ENCODE results near the gene DLG2. TPM values are rescaled to one million over a fixed set of nuclear protein-coding genes. Genes with fewer than 3 reads are reported as not detected.
"Not testable (repeated sequence)": the region's sequence is repeated elsewhere in the genome, so short reads cannot be mapped to it uniquely, and the experiment has no call there.

DLG2 gene
- total and polyA plus RNA-seq, 9 donors = 2.5 to 20.7 (median 12.0) TPM

- H3K27me3 ChIP-seq; H3K4me1 ChIP-seq (ENCODE audit: insufficient read depth); H3K4me3 ChIP-seq; H3K9me3 ChIP-seq; intact Hi-C loops (cut with DNase I); H3K36me3 ChIP-seq; H3K27ac ChIP-seq; DNase-seq: not testable (repeated sequence)
- WGBS, 3 donors = 94 to 98% (median 96%) methylated on average over 3 of the region's 3 CpGs
Measured at GRCh38 chr11:85606237-85606636, 20.9 kb downstream of the DLG2 start.

GRCh38 chr11:85603220-85603619, 23.9 kb downstream of the DLG2 start:
- no peak overlapping the region for H3K27ac ChIP-seq

GRCh38 chr11:85602526-85603213, 24.5 kb downstream of the DLG2 start:
- DNase-seq = no peak
- intact Hi-C loops (cut with DNase I) = no loop called here
- Histone ChIP-seq H3K27me3 (no peaks in the 10 kb centered on the region), H3K27ac (no peak overlapping the region), H3K9me3 (no peaks in the 10 kb centered on the region), H3K4me3 (no peak overlapping the region), H3K36me3 (no peaks in the 10 kb centered on the region), H3K4me1 (ENCODE audit: insufficient read depth) (no peaks in the 10 kb centered on the region)
- WGBS, 3 donors = 98 to 100% (median 99%) methylated on average over 2 of the region's 2 CpGs
- no peak for TF ChIP-seq CTCF (IDR thresholded peaks at IDR 0.05)
- TF ChIP-seq POLR2A (IDR thresholded peaks at IDR 0.05) = no peak
- no peak for TF ChIP-seq EP300 (IDR thresholded peaks at IDR 0.05)

More at GRCh38 chr11:85603220-85603619, 23.9 kb downstream of the DLG2 start:
- no peaks in the 10 kb centered on the region for H3K4me1 ChIP-seq (ENCODE audit: insufficient read depth)
- H3K4me3 ChIP-seq = no peak overlapping the region
- 93 to 95% (median 94%) methylated on average over 4 of the region's 4 CpGs for WGBS, 3 donors
- H3K36me3 ChIP-seq = no peaks in the 10 kb centered on the region
- no peak for DNase-seq
- intact Hi-C loops (cut with DNase I) = no loop called here
- H3K9me3 ChIP-seq = no peaks in the 10 kb centered on the region
- H3K27me3 ChIP-seq = no peaks in the 10 kb centered on the region
- no peak for TF ChIP-seq CTCF (IDR thresholded peaks at IDR 0.05)

GRCh38 chr11:85599083-85599482, 28.1 kb downstream of the DLG2 start:
- TF ChIP-seq CTCF (IDR thresholded peaks at IDR 0.05) = no peak
- TF ChIP-seq EP300 (IDR thresholded peaks at IDR 0.05) = no peak
- TF ChIP-seq POLR2A (IDR thresholded peaks at IDR 0.05) = no peak
- no peaks in the 10 kb centered on the region for H3K4me1 ChIP-seq (ENCODE audit: insufficient read depth)
- no peaks in the 10 kb centered on the region for H3K9me3 ChIP-seq
- intact Hi-C loops (cut with DNase I) = no loop called here
- H3K27ac ChIP-seq = no peak overlapping the region
- DNase-seq = no peak
- no peaks in the 10 kb centered on the region for H3K36me3 ChIP-seq
- 70 to 73% (median 71%) methylated on average over 5 of the region's 5 CpGs for WGBS, 3 donors
- H3K4me3 ChIP-seq = no peak overlapping the region
- H3K27me3 ChIP-seq = no peaks in the 10 kb centered on the region

- no peaks in the 10 kb centered on the region for H3K4me1 ChIP-seq (ENCODE audit: insufficient read depth)
- 73 to 74% (median 74%) methylated on average over 2 of the region's 2 CpGs for WGBS, 3 donors
- no peak for DNase-seq
- TF ChIP-seq EP300 (IDR thresholded peaks at IDR 0.05) (no peak), CTCF (IDR thresholded peaks at IDR 0.05) (no peak), POLR2A (IDR thresholded peaks at IDR 0.05) (no peak)
- no peak overlapping the region for H3K4me3 ChIP-seq
- no peak overlapping the region for H3K27ac ChIP-seq
- H3K9me3 ChIP-seq = no peaks in the 10 kb centered on the region
- H3K36me3 ChIP-seq = no peaks in the 10 kb centered on the region
- no peaks in the 10 kb centered on the region for H3K27me3 ChIP-seq
- intact Hi-C loops (cut with DNase I) = no loop called here
Measured at GRCh38 chr11:85596886-85597285, 30.3 kb downstream of the DLG2 start.

All from ovary (tissue), 9 donors.